Measurements from ENCODE around the gene DNAJC24.

GRCh38 chr11:31355817-31356216 is 13.8 kb upstream of the DNAJC24 start:
- no peak for TF ChIP-seq CTCF (IDR thresholded peaks at IDR 0.05 in 2 of 3, conservative IDR thresholded peaks at IDR 0.05 in 1 of 3; ENCODE audit: borderline replicate concordance in 1 of 3, insufficient read depth in 1 of 3, low read depth in 2 of 3, low read length in 2 of 3)
- TF ChIP-seq SIN3A (IDR thresholded peaks at IDR 0.05; ENCODE audit: low read depth): no peak
- no peak for TF ChIP-seq POLR2AphosphoS5 (IDR thresholded peaks at IDR 0.05; ENCODE audit: low read depth, low read length)
